Subcutaneous adipose tissue (tissue), 4 donors: Measurements from ENCODE around the gene TMEM150C. TPM values are rescaled to one million over a fixed set of nuclear protein-coding genes. Genes with fewer than 3 reads are reported as not detected.

Experiments used
- CTCF ChIP-seq: fragments of 450-650 bp; IDR thresholded peaks from one replicate; pipeline ENCODE4 v1.5.1; 2016; ENCODE audit warnings: low read depth, mild to moderate bottlenecking, control low read depth, antibody characterized with exemption, moderate library complexity
- total RNA-seq, 4 donors: library from RNA; depleted of rRNA; stranded (reverse); fragments of >200 nt; gene quantifications; one replicate each; pipeline ENCODE4 v1.1.0, GENCODE V29; 2016

TMEM150C gene
- total RNA-seq, 4 donors from 2014 or later: 24.6 to 39.9 (median 34.8) TPM

GRCh38 chr4:82499738-82500434, 61.9 kb downstream of the TMEM150C start:
- TF ChIP-seq CTCF: no peak

- TF ChIP-seq CTCF: no peak
Observed at GRCh38 chr4:82496349-82496748, 65.4 kb downstream of the TMEM150C start.

GRCh38 chr4:82495666-82496065, 66.1 kb downstream of the TMEM150C start:
- TF ChIP-seq CTCF: no peak

- TF ChIP-seq CTCF: no peak
Observed at GRCh38 chr4:82493721-82494425, 67.9 kb downstream of the TMEM150C start.

GRCh38 chr4:82491251-82491960, 70.4 kb downstream of the TMEM150C start:
- TF ChIP-seq CTCF: no peak

GRCh38 chr4:82489987-82490386, 71.8 kb downstream of the TMEM150C start:
- no peak for TF ChIP-seq CTCF

GRCh38 chr4:82489076-82489475, 72.7 kb downstream of the TMEM150C start:
- TF ChIP-seq CTCF: no peak
